PFSK-1 (cell line): ENCODE data around the gene SLC13A2.

Experiments used
- POLR2AphosphoS5 ChIP-seq: IDR thresholded peaks from 2 replicates; pipeline ENCODE4 v1.6.1; 2012; ENCODE audit warnings: low read depth, mild to moderate bottlenecking, control low read depth, low read length, moderate library complexity
- SIN3A ChIP-seq: IDR thresholded peaks from 2 replicates; pipeline ENCODE4 v1.6.1; 2012; ENCODE audit warnings: mild to moderate bottlenecking, low read length, moderate library complexity, borderline replicate concordance; ENCODE audit not compliant: insufficient read depth
- TAF1 ChIP-seq: IDR thresholded peaks from 2 replicates; pipeline ENCODE4 v1.6.1; 2012; ENCODE audit warnings: low read length, control low read depth, borderline replicate concordance; ENCODE audit not compliant: insufficient read depth

GRCh38 chr17:28499364-28499664 lies 25.9 kb downstream of the SLC13A2 start:
- TF ChIP-seq POLR2AphosphoS5: no peak
- no peak for TF ChIP-seq SIN3A
- no peak for TF ChIP-seq TAF1
